GM12872 (cell line): ENCODE results near the gene PASD1.

Experiments used
- TF ChIP-seq, protein P1 (sequence below): IDR thresholded peaks from 3 replicates; pipeline ENCODE4 v1.5.1; 2011; ENCODE audit warnings: low read depth, mild to moderate bottlenecking, low read length, moderate library complexity; ENCODE audit not compliant: insufficient read depth

The PASD1 gene, protein sequence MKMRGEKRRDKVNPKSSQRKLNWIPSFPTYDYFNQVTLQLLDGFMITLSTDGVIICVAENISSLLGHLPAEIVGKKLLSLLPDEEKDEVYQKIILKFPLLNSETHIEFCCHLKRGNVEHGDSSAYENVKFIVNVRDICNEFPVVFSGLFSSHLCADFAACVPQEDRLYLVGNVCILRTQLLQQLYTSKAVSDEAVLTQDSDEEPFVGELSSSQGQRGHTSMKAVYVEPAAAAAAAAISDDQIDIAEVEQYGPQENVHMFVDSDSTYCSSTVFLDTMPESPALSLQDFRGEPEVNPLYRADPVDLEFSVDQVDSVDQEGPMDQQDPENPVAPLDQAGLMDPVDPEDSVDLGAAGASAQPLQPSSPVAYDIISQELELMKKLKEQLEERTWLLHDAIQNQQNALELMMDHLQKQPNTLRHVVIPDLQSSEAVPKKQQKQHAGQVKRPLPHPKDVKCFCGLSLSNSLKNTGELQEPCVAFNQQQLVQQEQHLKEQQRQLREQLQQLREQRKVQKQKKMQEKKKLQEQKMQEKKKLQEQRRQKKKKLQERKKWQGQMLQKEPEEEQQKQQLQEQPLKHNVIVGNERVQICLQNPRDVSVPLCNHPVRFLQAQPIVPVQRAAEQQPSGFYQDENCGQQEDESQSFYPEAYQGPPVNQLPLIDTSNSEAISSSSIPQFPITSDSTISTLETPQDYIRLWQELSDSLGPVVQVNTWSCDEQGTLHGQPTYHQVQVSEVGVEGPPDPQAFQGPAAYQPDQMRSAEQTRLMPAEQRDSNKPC

DNA sequence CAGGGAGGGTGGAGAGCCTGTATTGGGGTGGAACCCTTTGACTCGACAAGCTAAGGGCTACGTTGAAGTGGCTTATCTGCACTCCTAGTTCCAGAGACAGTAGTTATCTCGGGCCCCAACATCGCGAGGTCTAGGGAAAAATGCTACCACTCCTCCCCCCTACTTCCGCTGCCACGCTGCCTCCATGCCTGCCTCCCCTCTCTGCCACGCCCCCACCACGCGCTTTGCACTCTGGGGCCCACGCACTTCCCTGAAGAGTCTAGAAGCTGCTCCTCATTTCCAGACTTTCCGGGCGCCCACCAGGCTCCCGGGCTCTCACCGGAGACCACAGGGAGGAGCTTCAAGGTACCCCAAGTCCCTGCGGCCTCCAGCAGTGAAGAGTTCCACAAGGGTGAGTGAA lies at the start of gene PASD1:
Gene PASD1, plus strand, starts transcription at position 227 of the 400 bp plus-strand sequence. CDS start 37,879 bp downstream, outside the sequence.
- TF ChIP-seq, protein P1, sequence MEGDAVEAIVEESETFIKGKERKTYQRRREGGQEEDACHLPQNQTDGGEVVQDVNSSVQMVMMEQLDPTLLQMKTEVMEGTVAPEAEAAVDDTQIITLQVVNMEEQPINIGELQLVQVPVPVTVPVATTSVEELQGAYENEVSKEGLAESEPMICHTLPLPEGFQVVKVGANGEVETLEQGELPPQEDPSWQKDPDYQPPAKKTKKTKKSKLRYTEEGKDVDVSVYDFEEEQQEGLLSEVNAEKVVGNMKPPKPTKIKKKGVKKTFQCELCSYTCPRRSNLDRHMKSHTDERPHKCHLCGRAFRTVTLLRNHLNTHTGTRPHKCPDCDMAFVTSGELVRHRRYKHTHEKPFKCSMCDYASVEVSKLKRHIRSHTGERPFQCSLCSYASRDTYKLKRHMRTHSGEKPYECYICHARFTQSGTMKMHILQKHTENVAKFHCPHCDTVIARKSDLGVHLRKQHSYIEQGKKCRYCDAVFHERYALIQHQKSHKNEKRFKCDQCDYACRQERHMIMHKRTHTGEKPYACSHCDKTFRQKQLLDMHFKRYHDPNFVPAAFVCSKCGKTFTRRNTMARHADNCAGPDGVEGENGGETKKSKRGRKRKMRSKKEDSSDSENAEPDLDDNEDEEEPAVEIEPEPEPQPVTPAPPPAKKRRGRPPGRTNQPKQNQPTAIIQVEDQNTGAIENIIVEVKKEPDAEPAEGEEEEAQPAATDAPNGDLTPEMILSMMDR, result no peak

DNA sequence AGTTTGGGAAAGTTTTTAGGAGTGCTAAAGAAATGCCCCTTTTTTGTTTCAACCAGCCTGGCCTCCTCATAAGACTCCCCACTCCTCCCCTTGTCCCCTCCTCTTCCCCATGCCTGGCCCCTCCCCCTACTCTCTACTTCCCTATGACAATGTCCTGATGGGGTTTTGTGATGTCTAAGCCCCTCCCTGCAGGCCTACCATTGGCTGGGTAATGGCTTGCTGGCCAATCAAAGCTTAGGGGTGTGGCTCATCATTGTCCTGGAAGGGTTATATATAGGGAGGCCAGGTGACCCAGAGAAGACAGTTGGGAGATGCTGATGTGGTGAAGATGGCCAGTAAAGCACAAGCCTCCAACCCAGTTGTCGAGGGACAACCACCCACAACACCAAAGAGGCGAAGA lies 48.2 kb upstream of the PASD1 start:
- TF ChIP-seq, protein P1, result no peak

DNA sequence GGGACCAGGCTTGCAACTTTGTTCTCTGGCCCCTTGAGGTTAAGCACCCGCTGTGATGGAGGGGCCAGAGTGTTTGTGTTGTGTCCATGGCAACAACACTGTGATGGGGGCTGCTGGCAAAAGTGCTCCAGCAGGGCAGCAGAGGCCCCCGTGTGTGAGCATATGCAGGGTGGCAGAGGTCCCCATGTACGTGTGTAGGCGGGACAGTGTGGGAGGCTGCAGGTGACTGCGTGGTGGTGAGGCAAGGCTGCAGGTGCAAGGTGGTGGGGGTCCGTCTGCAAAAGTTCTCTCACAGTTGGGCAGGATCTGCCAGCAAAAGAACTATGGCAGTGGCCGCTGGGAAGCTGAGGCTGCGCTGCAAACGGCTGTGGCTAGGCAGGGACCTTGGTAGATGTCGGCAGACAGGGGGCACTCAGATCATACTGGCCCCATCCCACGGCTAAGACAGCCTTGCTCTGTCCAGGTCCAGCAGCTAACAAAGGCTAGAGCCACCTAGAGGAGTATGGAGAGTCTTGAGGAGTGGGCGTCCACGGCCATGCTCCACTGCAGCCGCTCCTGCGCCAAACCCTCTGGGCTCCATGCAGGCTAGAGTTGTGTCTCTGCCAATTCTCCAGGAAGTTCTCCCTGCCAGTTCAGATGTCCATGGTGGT lies 46.8 kb upstream of the PASD1 start:
- TF ChIP-seq, protein P1, result no peak

DNA sequence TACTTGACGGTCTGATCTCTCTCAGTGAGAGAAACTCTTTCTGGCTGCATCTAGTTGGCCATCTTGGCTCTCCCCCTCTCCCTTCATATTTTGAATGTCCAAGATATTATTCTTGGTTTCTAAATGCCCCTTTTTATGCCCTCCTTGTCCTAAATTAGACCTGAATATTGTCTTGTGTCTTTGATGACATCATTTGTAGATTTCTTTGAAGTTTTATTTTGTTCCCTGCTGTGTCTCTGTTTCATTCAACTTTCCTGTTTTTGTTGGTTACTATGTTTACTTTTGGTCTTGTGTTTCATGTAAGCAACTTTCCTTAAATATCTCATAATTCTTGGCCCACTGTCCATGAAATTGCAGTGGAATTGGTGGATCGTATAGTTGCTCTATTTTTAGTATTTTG lies 46.1 kb upstream of the PASD1 start:
- TF ChIP-seq, protein P1, result no peak

GRCh38 chrX:151523351-151523750 lies 40.1 kb upstream of the PASD1 start:
- TF ChIP-seq, protein P1, result no peak

- TF ChIP-seq, protein P1, result no peak
Measured at GRCh38 chrX:151536571-151536970, 26.9 kb upstream of the PASD1 start.

GRCh38 chrX:151537572-151537971 lies 25.9 kb upstream of the PASD1 start:
- TF ChIP-seq, protein P1, result no peak
